Vagina (tissue), 2 donors: ENCODE measurements around the gene CACNA1I. TPM values are rescaled to one million over a fixed set of nuclear protein-coding genes. Genes with fewer than 3 reads are reported as not detected.
A peak's percentile ranks its signal among the peaks of the same experiment; 100 is the strongest.
"Not testable (repeated sequence)": the region's sequence is repeated elsewhere in the genome, so short reads cannot be mapped to it uniquely, and the experiment has no call there.

Experiments used
- DNase-seq, 2 donors: peaks; one replicate each; pipeline ENCODE4 v3.0.0-alpha.2; 2017; ENCODE audit errors: extremely low spot score in 2 of 2
- H3K27ac ChIP-seq: fragments of 200-600 bp; sonication (generic); one replicate; pipeline ENCODE4 v1.5.1; 2019
- H3K27me3 ChIP-seq: fragments of 200-600 bp; sonication (generic); one replicate; pipeline ENCODE4 v1.5.1; 2019
- H3K36me3 ChIP-seq, 2 donors: fragments of 200-600 bp; sonication (generic); one replicate each; pipeline ENCODE4 v1.5.1; 2017 to 2019
- H3K4me1 ChIP-seq: fragments of 200-600 bp; sonication (generic); one replicate; pipeline ENCODE4 v1.5.1; 2019
- H3K4me3 ChIP-seq, 2 donors: fragments of 200-600 bp; sonication (generic); 1 replicate in 1 of 2; 2 replicates in 1 of 2; pipeline ENCODE4 v1.5.1; 2016 to 2019
- H3K9me3 ChIP-seq: fragments of 200-600 bp; sonication (generic); one replicate; pipeline ENCODE4 v1.5.1; 2019
- CTCF ChIP-seq, 3 experiments: fragments of 450-650 bp in 2 of 3; fragments of 200-600 bp in 1 of 3; sonication (generic) in 1 of 3; IDR thresholded peaks; one replicate each; pipeline ENCODE4 v1.5.1; 2017 to 2019; ENCODE audit warnings: antibody characterized with exemption in 3 of 3, mild to moderate bottlenecking in 2 of 3, moderate library complexity in 2 of 3
- POLR2A ChIP-seq, 2 donors: fragments of 450-650 bp; IDR thresholded peaks; one replicate each; pipeline ENCODE4 v1.6.1; 2017; ENCODE audit warnings: antibody characterized with exemption in 2 of 2, mild to moderate bottlenecking in 2 of 2, moderate library complexity in 2 of 2
- POLR2AphosphoS5 ChIP-seq, 2 donors: sonication (generic); formaldehyde crosslinking; IDR thresholded peaks; one replicate each; pipeline ENCODE4 v1.9.0; 2017; ENCODE audit warnings: antibody characterized with exemption in 2 of 2, mild to moderate bottlenecking in 2 of 2, low read depth in 1 of 2; ENCODE audit not compliant: insufficient read depth in 1 of 2
- intact Hi-C: fragments of 100-400 bp; cut with DNase I; formaldehyde crosslinking; loops from one replicate; pipeline ENCODE4 v1.15.1; 2023
- total RNA-seq: library from RNA; depleted of rRNA; stranded (reverse); fragments of >200 nt; gene quantifications from one replicate; pipeline ENCODE4 v1.2.3, GENCODE V29; 2016

The CACNA1I gene
- total RNA-seq, 1 donor from 2014 or later: 1.2 TPM

DNA sequence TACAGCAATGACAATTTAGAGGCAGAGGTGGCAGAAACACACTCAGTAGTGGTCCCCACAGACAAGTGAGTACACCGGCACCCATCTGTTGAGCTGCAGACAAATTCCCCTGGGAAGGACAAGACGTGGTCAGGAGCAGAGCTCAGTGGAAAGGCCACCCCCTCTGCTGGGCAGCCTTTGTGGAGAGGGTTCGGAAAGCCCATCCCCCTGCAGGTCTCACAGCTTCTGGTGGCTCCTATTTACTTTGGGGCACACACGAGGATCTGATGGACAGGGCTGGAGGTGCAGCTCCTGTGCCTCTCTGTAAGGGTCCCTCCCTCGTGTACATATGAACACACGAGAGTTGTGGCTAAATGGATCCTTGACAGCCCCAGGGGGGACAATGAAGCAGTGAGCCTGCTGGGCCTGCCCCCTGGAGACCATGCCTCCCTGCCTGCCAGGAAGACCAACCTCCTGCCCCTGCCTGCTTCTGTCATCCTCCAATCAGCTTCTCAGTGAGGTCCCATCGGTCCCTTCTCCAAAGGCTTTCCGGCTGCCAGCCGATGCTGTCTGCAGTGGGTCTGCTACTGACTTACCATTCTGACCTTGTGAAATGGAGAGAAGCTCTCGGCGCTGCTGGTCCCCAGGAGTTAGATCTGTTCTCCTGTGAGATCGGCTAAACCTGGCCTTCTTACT lies 161.5 kb downstream of the CACNA1I start:
- no peaks in the 10 kb centered on the region for H3K36me3 ChIP-seq
- no peak overlapping the region for H3K27ac ChIP-seq
- H3K4me1 ChIP-seq: no peaks in the 10 kb centered on the region
- H3K4me3 ChIP-seq: no peak overlapping the region
- intact Hi-C loops: no loop called here
- no peaks in the 10 kb centered on the region for H3K9me3 ChIP-seq
- DNase-seq: peak in 1 of 2 donors; percentile 89
- no peaks in the 10 kb centered on the region for H3K27me3 ChIP-seq
- TF ChIP-seq POLR2AphosphoS5 (IDR thresholded peaks at IDR 0.05; ENCODE audit: insufficient read depth in 1 of 2, low read depth in 1 of 2) (no peak), CTCF (IDR thresholded peaks at IDR 0.05) (no peak), POLR2A (IDR thresholded peaks at IDR 0.05) (no peak)

- TF ChIP-seq CTCF (IDR thresholded peaks at IDR 0.05) (no peak), POLR2AphosphoS5 (IDR thresholded peaks at IDR 0.05; ENCODE audit: insufficient read depth in 1 of 2, low read depth in 1 of 2) (no peak), POLR2A (IDR thresholded peaks at IDR 0.05) (no peak)
- H3K36me3 ChIP-seq: no peaks in the 10 kb centered on the region
- H3K9me3 ChIP-seq: no peaks in the 10 kb centered on the region
- no peak overlapping the region for H3K4me3 ChIP-seq
- intact Hi-C loops: no loop called here
- H3K4me1 ChIP-seq: no peaks in the 10 kb centered on the region
- no peak for DNase-seq
- H3K27ac ChIP-seq: no peak overlapping the region
- no peaks in the 10 kb centered on the region for H3K27me3 ChIP-seq
Observed at GRCh38 chr22:39732625-39733024, 162.1 kb downstream of the CACNA1I start.

DNA sequence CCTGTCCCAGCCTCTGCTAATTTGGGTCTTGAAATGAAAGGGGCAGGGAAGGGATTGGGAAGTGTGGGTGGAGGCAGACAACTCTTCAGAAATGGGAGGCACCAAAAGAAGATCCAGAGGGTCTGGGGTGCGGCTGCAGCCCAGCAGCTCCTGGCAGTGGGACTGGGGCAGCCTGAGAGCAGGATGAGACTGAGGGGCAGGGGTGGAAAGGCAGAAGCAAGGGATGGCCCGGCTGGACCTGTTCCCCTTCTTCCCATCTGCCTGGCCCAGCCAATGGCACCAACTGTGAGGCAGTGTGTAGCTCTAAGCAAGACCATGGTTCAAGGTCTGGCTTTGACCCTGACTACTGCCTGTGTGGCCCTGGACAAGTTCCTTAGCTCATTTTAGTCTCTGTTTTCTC lies 162.6 kb downstream of the CACNA1I start:
- Histone ChIP-seq H3K27me3 (no peaks in the 10 kb centered on the region), H3K9me3 (no peaks in the 10 kb centered on the region), H3K4me3 (no peak overlapping the region), H3K27ac (no peak overlapping the region), H3K4me1 (no peaks in the 10 kb centered on the region), H3K36me3 (no peaks in the 10 kb centered on the region)
- TF ChIP-seq CTCF (IDR thresholded peaks at IDR 0.05): no peak
- no peak for TF ChIP-seq POLR2AphosphoS5 (IDR thresholded peaks at IDR 0.05; ENCODE audit: insufficient read depth in 1 of 2, low read depth in 1 of 2)
- TF ChIP-seq POLR2A (IDR thresholded peaks at IDR 0.05): no peak
- peak; percentile 71 to 84 for DNase-seq
- intact Hi-C loops: no loop called here

- intact Hi-C loops, H3K9me3 ChIP-seq, H3K36me3 ChIP-seq, H3K4me1 ChIP-seq, DNase-seq, H3K27me3 ChIP-seq, H3K27ac ChIP-seq, H3K4me3 ChIP-seq: not testable (repeated sequence)
Observed at GRCh38 chr22:39734046-39734445, 163.5 kb downstream of the CACNA1I start.

- Histone ChIP-seq H3K4me1 (no peaks in the 10 kb centered on the region), H3K27me3 (no peaks in the 10 kb centered on the region), H3K9me3 (no peaks in the 10 kb centered on the region), H3K4me3 (no peak overlapping the region), H3K27ac (no peak overlapping the region), H3K36me3 (no peaks in the 10 kb centered on the region)
- TF ChIP-seq CTCF (IDR thresholded peaks at IDR 0.05): no peak
- TF ChIP-seq POLR2AphosphoS5 (IDR thresholded peaks at IDR 0.05; ENCODE audit: insufficient read depth in 1 of 2, low read depth in 1 of 2): no peak
- TF ChIP-seq POLR2A (IDR thresholded peaks at IDR 0.05): no peak
- DNase-seq: peak; percentile 47 to 52
- intact Hi-C loops: no loop called here
Observed at GRCh38 chr22:39734866-39735265, 164.3 kb downstream of the CACNA1I start.
